SIG-M5 treated with dmso at 0.1 percent for 504 hours (cell line): ENCODE results near the gene ROM1.
"Not testable (repeated sequence)": the region's sequence is repeated elsewhere in the genome, so short reads cannot be mapped to it uniquely, and the experiment has no call there.

Experiments
- DNase-seq: peaks from one replicate; lab custom pipeline; 2025; ENCODE audit not compliant: unreplicated experiment; lab: John Stamatoyannopoulos, UW

Gene ROM1, protein sequence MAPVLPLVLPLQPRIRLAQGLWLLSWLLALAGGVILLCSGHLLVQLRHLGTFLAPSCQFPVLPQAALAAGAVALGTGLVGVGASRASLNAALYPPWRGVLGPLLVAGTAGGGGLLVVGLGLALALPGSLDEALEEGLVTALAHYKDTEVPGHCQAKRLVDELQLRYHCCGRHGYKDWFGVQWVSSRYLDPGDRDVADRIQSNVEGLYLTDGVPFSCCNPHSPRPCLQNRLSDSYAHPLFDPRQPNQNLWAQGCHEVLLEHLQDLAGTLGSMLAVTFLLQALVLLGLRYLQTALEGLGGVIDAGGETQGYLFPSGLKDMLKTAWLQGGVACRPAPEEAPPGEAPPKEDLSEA

DNA sequence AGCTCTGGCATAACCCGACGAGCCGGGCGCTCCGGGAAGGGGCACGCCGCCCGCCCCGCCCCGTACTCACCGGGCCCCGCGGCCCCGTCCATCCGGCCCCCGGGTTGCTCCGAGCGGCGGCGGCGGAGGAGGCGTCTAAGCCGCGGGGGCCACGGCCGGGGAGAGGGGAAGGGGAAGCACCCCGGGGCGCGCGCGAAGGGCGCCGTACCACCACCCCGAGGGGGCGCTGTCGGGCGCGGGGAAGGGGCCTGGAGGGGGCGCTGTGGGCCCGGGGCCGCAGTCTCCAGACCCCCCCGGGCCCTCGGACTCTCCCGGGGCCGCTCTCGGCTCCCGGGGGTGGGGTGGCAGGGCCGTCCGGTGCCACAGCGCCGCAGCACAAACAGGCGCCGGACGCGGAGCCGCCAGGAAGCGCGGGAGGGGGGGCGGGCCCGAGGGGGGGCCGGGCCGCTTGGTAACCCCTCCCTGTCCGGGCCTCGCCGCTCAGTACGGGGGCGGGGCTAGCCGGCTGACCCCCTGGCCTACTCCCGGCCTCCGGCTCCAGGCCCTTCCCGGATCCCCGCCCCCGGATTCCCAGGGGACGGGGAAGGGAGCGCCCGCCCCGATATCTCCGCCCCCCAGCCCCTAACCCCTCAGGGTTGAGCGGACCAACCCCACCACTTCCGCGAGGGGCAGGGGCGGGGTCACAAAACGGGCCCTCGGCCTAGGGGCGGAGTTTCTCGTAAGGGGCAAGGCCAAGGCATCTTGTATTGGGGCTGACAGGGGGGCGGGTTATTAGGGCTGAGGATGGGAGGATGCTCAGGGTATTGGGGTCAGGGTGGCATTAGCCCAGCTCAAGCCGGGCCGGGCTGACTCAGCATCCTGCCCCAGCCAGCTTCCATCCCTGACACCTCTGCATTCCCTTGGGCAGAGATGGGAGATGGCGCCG lies at the start of gene ROM1, which contains the start of gene EML3:
Gene ROM1 (plus strand): TSS at position 892 of the 925 bp plus-strand sequence. CDS start 25 bp downstream, at position 917.
Gene EML3 (minus strand): TSS at position 410 of the 925 bp plus-strand sequence. CDS start 318 bp downstream, at position 92.
- DNase-seq, result peak; percentile 66

DNA sequence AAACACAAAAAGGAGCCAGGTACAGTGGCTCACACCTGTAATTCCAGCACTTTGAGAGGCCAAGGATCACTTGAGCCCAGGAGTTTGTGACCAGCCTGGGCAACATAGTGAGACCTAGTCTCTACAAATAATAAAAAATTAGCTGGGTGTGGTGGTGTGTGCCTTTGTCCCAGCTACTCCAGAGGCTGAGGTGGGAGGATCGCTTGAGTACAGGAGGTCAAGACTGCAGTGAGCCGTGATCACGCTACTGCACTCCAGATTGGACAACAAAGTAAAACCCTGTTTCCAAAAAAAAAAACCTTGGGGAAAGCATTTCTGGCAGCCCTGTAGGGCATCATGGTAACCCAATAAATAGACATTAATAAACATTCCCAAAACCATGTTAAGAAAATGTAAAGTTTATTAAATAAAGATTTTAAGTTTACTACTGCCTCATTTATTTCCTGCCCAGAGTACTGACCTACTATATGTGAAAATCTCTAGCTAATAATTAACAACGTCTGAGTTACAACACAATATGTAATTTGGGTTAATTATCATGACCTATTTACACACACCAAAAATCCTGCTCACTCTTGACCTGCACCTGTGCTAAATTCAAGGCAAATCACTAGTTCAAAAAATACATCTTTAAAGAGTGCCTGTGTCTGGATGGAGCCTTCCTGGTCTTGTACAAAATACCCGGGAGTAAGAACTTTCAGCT lies 47.8 kb upstream of the ROM1 start:
- DNase-seq, result no peak

DNA sequence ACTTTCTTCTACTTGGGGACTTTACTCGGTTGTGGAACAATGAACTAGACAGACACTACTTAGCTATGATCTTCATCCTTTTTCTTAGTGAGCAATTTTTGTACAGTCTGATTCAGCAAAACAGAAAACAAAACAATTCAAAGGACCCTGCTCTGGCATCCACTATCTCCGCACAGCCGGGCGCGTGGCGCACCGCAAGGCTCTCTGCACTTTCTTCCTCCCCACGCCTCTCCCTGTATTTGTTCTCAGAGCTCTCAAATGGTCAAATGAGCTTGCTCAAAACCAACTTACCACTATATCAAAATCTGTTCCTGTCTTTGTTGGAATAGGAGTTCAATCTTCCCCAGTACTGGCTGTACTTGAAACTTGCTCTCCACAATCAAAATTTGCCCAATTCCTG lies 46.8 kb upstream of the ROM1 start:
- no peak for DNase-seq

DNA sequence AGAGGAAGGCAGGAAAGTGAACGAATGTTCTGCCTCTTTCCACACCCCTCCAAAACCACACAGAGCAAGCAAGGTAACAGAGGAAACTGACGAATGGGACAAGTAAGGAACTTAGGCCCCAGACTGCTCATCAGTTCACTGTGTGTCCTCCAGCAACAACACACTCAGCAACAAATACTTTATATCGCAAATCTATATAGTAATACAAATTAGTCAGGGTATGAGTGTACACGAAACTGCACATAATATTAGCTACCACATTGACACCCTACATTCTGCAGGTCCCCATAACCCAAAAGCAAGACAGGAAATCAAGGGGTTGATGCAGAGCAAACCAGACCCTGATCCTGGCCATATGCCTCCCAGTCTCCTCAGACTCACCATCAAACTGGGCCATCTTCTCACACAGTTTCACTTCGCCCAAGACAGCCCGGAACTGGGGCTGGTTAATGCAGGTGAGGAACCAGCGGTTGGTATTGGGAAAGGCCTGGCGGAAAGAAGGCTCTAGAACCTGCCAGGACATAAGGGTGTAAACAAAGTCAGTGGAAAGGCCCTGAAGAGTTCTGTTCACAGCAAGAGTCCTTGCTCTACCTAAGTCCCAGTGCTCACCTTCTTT lies 45.9 kb upstream of the ROM1 start:
- DNase-seq, result peak; percentile 34

DNA sequence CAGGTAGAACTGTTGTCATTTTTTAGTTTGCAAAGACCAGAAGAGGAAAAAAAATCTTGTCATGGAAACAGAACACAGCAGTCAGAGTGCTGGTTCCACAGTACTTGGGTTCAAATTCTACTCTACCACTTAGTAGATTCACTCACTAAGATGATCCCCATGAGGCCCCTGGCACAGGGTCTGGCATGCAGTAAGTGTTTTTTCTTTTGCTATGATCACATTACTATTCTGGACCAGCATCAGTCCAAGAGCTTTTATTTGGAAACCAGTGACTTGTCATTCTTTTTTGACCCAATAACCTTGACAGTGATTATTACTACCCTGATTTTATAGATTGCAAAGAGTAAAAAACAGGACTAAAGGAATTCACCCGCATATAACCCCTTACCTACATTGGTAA lies 43.4 kb upstream of the ROM1 start:
- DNase-seq, result no peak

DNA sequence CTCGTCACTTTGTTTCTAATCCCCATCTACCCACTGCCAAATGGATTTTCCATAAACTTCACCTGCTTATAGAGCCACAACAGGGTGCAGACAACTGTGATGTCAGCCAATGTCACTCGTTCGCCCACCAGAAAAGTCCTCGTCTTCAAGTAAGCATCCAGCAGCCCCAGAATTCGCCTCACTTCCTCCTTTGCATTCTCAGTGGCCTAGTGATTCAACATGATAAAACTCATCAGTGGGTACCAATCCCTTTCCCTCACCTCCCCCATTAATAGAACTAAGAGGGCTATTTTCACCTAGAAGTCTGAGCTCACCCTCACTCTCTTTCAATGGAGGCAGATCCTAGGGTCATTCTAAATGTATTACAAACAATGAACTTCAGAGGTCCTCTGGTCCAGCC lies 42.2 kb upstream of the ROM1 start:
- DNase-seq, result not testable (repeated sequence)

DNA sequence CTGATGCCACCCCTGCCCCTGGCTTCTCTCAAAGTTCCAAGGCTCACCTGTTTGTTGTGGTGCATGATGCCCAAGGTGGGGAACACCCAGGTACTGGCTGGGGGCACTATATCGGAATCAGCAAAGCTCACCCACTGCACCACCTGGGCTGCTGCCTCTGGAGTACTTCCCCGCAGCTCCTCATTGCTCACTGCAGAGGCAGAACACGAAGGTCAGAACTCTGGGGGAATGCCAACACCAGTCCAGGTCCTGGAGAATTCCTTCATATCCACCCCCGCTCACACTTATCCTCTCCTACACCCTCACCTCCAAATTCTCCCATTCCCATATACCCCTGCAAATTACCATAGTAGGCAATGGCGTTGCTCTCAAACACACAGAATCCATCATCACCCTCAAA lies 41.6 kb upstream of the ROM1 start:
- DNase-seq, result not testable (repeated sequence)

DNA sequence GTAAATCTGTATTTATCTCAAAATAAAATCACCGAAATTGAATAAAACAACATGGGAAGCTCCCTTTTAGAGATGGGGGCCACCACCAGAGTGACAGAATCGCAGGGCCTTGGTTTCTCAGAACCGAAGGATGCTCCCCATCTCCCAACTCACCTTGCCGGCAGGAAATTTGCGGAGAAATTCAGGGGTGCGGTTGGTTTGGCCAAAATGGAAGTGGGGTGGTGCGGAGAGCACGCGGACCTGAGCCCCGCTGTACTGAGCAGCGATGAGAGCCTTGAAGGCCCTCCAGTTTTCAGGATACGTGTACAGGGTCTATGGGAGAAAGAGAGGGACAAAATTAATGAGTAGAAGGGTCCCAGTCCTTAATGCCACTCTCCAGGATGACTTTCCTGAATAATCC lies 40.6 kb upstream of the ROM1 start:
- no peak for DNase-seq

DNA sequence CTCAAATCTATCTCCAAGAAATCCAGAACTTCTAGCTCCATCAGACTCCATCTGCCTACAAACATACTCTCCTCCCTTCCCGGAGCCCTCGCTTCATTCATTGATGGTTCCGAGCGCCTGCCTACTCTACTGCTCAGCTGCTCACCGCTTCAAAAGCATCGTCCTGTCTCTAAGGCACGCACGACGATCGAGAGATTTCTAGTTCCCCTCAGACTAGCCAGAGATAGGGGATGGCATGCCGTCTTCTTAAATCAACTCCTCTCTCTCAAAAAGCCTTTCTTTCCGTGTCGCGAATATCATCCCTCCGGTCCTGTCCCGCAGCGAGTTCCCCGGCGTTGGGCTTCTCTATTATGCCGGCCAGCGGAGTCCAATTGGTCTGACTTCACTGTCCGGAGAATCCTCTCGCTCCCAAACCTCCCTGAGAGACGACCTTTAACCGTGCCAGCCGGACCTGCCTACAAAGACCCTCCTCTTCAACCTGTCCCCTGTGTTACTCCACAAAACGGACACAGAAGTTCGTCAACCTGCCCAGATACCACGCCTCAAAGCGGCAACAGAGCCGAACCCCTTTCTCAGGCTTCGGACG lies 40.0 kb upstream of the ROM1 start:
- DNase-seq, result peak; percentile 26

DNA sequence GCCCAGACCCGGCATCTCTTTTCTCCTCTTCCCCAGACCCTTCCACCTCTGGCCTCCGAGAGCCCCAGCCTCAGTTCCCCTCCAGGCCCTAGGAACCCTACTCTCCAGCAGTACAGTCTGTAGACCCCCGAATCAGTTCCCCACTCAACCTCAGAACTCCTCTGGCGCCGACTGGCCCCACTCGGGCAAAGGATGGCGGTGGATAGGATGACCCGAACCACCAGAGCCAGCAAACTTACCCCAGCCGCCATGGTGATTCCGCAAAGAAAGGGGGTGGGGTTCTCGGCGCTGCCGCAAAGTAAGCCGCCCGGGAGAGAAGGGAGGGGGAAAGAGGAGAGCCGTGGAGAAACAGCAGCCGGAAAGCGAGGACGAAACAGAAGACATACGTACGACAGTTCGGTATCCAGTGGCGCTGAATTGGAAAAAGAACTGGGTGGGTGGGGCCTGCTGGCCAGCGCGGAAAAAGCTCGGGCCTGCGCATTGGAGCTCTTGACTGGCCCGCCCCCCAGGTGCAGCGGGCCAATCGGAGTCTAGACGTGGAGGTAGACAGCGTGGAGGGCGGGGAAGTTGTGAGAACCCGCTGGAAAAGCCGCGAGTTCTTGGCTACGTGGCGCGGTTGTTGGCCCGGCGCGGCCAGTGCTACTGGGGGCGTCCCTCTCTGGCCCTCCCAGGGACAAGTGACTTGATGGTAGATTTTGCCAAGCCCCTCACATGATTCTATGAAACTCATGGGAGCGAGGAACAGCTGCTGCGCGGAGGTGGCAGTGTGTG lies 39.3 kb upstream of the ROM1 start, which contains the start of gene EEF1G:
Gene EEF1G (minus strand): TSS at position 300 of the 771 bp plus-strand sequence. CDS start 49 bp downstream, at position 251.
- peak; percentile 100 for DNase-seq

DNA sequence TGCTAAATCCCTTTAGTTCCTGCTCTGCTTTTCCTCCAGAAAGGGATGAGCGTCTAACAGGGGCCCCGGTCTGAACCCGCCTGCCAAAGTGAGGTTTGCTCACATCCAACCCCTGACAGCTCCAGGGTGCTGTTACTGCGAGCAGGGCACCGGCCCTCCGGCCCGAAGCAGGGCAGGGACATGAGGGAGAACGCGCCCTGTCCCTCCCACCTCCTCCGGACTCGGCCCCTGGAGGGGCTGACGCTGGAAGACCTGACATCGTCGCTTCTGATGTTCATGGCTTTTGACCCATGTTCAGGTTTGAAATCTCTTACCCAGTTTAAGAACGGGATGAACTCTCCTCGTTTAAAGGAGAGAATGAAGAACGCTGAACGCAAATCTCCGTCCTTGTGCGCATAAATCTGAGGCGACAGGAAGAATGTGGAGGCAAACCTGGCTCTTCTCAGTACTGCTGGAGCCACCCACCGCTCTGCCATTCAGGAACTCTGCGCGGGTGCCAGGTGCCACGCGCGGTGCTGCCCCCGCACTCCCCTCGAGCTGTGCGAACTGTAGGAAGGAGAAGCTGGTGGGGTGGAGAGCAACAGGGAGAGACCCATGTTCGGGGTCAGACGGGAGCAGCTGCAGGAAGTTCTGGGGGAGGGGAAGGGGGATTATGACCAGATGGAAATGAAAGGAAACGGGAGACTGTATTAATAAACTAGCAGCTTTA lies 38.5 kb upstream of the ROM1 start:
- no peak for DNase-seq

DNA sequence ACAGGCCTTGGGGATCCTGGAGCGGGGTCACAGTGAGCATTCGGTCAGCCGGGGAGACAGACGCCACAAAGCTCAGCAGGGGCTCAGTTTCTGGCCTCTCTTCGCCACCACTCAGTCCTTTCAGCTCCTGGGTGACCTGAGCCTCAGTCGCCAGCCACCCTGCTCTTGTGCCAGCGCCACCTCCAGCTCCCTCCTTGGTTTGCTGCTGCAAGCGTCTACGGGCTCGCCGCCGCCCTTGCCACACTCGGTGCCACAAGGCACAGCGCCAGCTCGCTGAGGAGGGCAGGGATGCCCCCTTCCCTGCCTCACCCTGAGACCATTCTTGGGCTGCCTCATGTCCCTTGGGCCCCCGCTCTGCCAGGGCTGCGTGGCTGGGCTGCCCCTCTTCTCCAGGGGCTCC lies 37.9 kb upstream of the ROM1 start:
- DNase-seq, result no peak

DNA sequence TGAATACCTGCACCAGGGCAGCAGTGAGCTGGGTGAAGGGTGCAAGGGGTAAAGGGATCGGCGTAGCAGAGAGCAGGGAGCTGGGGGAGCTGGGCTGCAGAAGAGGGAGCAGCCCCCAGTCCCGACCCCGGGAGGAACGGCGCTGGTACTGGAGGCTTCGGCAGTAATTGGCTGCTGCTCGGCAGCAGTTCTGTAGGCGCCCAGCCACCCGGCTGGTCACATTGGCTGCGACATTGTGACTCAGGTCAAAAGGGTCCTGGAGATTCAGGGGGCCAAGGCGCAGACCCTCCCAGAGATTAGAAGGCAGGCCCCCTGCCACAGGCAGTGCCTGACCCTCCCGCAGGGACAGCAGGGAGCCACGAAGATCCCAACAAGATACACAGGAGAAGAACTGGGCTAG lies 37.2 kb upstream of the ROM1 start:
- no peak for DNase-seq

DNA sequence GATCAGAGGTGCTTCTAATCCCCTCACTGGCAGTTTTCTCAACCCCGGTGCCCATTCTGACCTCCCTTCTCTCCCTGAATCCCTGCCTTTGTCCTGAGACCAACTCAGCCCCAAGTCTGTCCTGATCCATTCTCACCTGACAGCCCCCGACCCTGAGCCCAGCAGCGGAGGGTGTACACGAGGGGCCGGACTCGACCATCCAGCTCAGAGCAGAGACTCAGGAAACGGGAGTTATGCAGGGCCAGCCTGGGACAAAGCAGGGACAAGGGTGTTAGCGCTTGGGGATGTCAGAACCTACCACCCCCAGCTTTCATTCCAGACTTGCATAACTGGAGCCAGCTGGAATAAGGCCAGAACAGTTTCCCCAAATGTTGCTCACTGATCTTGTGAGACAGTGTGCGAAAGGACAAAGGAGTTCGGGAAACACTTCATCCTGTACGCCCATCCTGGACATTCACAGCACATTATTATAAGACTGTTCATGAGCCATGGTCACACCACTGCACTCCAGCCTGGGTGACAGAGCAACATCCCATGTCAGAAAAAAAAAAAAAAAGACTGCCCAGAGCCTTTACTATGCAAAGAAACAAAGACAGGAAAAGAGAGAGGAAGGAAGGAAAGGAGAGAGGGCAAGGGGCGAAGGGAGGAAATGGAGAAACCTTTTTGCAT lies 35.9 kb upstream of the ROM1 start:
- DNase-seq, result no peak

DNA sequence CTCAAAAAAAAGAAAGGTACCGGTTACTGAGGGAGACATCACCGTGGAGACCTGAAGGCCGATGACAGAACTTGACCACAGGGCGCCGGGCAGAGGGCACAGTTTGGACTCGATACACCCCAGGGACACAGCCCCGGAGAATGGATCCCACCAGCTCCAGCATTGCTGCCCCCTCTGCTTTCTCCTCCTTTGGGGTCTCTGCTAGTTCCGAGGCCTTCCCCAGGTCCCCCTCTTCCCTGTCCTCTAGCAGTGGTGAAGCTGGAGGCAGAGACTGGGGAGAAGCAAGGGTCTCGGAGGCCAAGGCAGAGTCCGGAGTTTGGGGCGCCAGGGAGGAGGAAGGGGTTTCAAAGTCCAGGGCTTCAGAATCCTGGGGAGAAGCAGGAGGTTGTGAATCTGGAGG lies 34.5 kb upstream of the ROM1 start:
- no peak for DNase-seq

DNA sequence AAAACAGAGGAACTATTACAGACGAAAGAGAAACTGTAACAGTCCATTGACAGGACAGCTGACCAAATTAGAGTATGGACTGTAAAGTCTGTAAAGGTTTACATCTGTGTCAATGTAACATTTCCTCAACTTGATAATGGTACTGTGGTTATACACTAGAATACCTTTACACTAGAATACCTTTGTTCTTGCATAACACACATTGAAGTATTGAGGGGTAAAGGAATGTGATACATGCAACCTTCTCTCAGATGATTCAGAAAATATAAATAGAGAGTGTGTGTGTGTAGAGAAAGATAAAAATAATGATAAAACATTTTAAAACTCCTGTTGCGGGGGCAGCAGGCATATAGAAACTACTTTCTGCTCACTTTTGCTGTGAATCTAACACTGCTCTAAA lies 33.8 kb upstream of the ROM1 start:
- DNase-seq, result no peak

DNA sequence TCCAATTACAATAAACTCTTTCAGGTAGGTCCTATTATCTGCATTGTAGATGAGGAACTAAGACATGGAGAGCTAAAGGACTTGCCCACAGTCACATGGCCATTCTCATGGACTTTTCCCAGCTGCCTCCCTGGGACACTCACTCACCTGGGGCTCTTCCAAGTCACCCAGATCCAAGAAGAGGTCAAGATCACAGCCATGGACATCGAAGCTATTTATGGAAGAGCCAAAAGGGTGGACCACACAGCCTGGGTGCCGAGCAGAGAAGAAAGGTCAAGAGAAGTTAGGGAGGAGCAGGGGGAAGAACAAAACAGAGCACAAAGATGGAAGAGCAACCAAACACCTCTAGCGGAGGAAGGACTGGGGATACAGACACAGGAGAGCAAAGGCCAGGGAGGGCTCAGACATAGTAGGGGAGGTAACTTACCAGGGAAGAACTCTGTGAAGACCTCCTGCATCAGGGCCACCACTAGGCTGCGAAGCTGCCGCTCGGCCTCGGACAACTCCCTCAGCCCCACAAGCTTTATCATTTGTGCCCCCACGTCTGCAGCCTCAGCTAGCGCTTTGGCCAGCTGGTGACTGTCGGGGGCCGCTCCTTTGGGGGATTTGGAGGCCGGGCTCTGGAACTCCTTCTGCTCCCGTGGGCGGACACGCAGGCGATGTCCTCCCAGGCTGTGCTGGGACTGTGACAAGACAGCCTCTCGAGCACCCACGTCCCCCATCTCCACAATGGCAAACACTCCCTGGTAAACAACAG lies 31.9 kb upstream of the ROM1 start:
- DNase-seq, result no peak

DNA sequence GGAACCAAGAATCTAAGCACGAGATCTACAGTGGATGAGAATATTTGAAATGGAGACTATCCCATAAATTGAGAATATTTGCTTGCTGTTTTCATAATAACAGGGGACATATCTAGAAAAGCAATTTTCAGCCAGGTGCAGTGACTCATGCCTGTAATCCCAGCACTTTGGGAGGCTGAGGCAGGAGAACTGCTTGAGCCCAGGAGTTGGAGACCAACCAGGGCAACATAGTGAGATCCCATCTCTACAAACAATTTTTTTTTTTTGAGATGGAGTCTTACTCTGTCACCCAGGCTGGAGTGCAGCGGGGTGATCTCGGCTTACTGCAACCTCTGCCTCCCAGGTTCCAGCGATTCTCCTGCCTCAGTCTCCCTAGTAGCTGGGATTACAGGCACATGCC lies 31.3 kb upstream of the ROM1 start:
- not testable (repeated sequence) for DNase-seq
